Caco-2 (cell line): ENCODE data around the gene XKRX. TPM values are rescaled to one million over a fixed set of nuclear protein-coding genes. Genes with fewer than 3 reads are reported as not detected.

Experiments used
- BruUV-seq: library from RNA; stranded (reverse); fragments of 400-500 nt; replicated peaks from 2 replicates; lab custom pipeline; 2021; lab: Mats Ljungman, UMichigan
- CTCF ChIA-PET: fragments of 300-600 bp; sonication (Branson Sonifier 250); formaldehyde crosslinking; loops from one replicate; lab custom pipeline; 2022; ENCODE audit warnings: antibody characterized with exemption; lab: Charles Lee
- POLR2A ChIA-PET: fragments of 300-600 bp; sonication (Branson Sonifier 250); formaldehyde crosslinking; loops from one replicate; lab custom pipeline; 2022; ENCODE audit warnings: antibody characterized with exemption; lab: Charles Lee
- DNase-seq, 2 experiments: peaks; one replicate each; pipeline versions ENCODE4 v3.0.0 to v3.0.0-alpha.2; 2020 to 2022
- H3K27me3 ChIP-seq: replicated peaks from 2 replicates; pipeline ENCODE4 v1.6.0; 2011; ENCODE audit warnings: low read length; ENCODE audit not compliant: control insufficient read depth, insufficient read depth
- H3K36me3 ChIP-seq: 2 replicates; pipeline ENCODE4 v1.5.1; 2011; ENCODE audit warnings: low read length; ENCODE audit not compliant: control insufficient read depth, insufficient read depth
- H3K4me1 ChIP-seq: fragments of 250-450 bp; sonication (Bioruptor Pico); 2 replicates; pipeline ENCODE4 v1.5.1; 2020; ENCODE audit warnings: mild to moderate bottlenecking
- H3K4me3 ChIP-seq: 2 replicates; pipeline ENCODE4 v1.5.1; 2011; ENCODE audit warnings: low read depth, mild to moderate bottlenecking, control low read depth, low read length
- H3K9me3 ChIP-seq: fragments of 250-450 bp; sonication (Bioruptor Pico); 2 replicates; pipeline ENCODE4 v1.5.1; 2020; ENCODE audit warnings: mild to moderate bottlenecking, moderate library complexity
- H3K27ac Mint-ChIP-seq: one replicate; pipeline ENCODE4 v1.8.0; 2022; ENCODE audit warnings: mixed read lengths; ENCODE audit not compliant: unreplicated experiment
- H3K27me3 Mint-ChIP-seq: one replicate; pipeline ENCODE4 v1.8.0; 2022; ENCODE audit warnings: mixed read lengths; ENCODE audit not compliant: insufficient read depth, unreplicated experiment
- H3K36me3 Mint-ChIP-seq: one replicate; pipeline ENCODE4 v1.8.0; 2022; ENCODE audit warnings: mild to moderate bottlenecking, mixed read lengths; ENCODE audit not compliant: insufficient read depth, unreplicated experiment
- H3K4me1 Mint-ChIP-seq: one replicate; pipeline ENCODE4 v1.8.0; 2022; ENCODE audit warnings: low read depth, mixed read lengths; ENCODE audit not compliant: unreplicated experiment
- H3K4me3 Mint-ChIP-seq: one replicate; pipeline ENCODE4 v1.8.0; 2022; ENCODE audit warnings: mild to moderate bottlenecking, moderate library complexity, mixed read lengths; ENCODE audit not compliant: unreplicated experiment
- H3K9me3 Mint-ChIP-seq: one replicate; pipeline ENCODE4 v1.8.0; 2022; ENCODE audit warnings: mixed read lengths; ENCODE audit not compliant: unreplicated experiment
- CTCF ChIP-seq, 2 experiments: fragments of 200-600 bp in 1 of 2; IDR thresholded peaks; 1 replicate in 1 of 2; 2 replicates in 1 of 2; pipeline versions ENCODE4 v1.5.1 to v1.8.0; 2011 to 2022; ENCODE audit warnings: antibody characterized with exemption in 1 of 2, control low read depth in 1 of 2, inconsistent platforms in 1 of 2, low read depth in 1 of 2, low read length in 1 of 2, mild to moderate bottlenecking in 1 of 2, moderate library complexity in 1 of 2; ENCODE audit not compliant: insufficient read depth in 1 of 2, severe bottlenecking in 1 of 2, unreplicated experiment in 1 of 2
- intact Hi-C: fragments of 100-400 bp; cut with micrococcal nuclease; formaldehyde crosslinking; loops from one replicate; pipeline ENCODE4 v1.10.0; 2022; ENCODE audit not compliant: unreplicated experiment
- total RNA-seq: library from RNA; stranded (reverse); gene quantifications from 2 replicates; pipeline ENCODE4 v1.2.3, GENCODE V29; 2022

Gene XKRX
- total RNA-seq, 1 experiment from 2014 or later = 29.7 TPM

- no peak within 1 kb of the TSS for H3K4me3 Mint-ChIP-seq
- CTCF ChIA-PET = no interaction called here
Observed at GRCh38 chrX:100969408-100969807, 40.7 kb upstream of the XKRX start, which contains the start of gene ARL13A. Gene ARL13A, plus strand, starts transcription at chrX:100969708. Its CDS starts 3,982 bp downstream, at chrX:100973690.

GRCh38 chrX:100964362-100964761, 35.6 kb upstream of the XKRX start:
- ChIA-PET CTCF (no interaction called here), POLR2A (no interaction called here)
- no peak overlapping the region for H3K27ac Mint-ChIP-seq
- H3K27me3 Mint-ChIP-seq = no peaks in the 10 kb centered on the region
- H3K4me1 Mint-ChIP-seq = peaks cover 7% of the 10 kb centered on the region
- no peaks in the 10 kb centered on the region for H3K9me3 Mint-ChIP-seq
- no peak for TF ChIP-seq CTCF (IDR thresholded peaks at IDR 0.05; ENCODE audit: insufficient read depth in 1 of 2, low read depth in 1 of 2, low read length in 1 of 2, severe bottlenecking in 1 of 2, unreplicated experiment in 1 of 2)
- H3K4me3 ChIP-seq = no peak overlapping the region
- H3K36me3 Mint-ChIP-seq = no peaks in the 10 kb centered on the region
- no peak for DNase-seq
- no peaks in the 10 kb centered on the region for H3K9me3 ChIP-seq
- no peak overlapping the region for H3K4me3 Mint-ChIP-seq
- intact Hi-C loops = no loop called here
- H3K36me3 ChIP-seq = no peaks in the 10 kb centered on the region
- H3K27me3 ChIP-seq = no peaks in the 10 kb centered on the region
- H3K4me1 ChIP-seq = no peaks in the 10 kb centered on the region
- BruUV-seq = no TSS peak

More at GRCh38 chrX:100969408-100969807, 40.7 kb upstream of the XKRX start, which contains the start of gene ARL13A:
- no peaks in the 10 kb centered on the region for H3K27me3 Mint-ChIP-seq
- H3K4me1 Mint-ChIP-seq = peaks cover 2% of the 10 kb centered on the region
- no peaks in the 10 kb centered on the region for H3K9me3 Mint-ChIP-seq
- no peak for DNase-seq
- no peak for TF ChIP-seq CTCF (IDR thresholded peaks at IDR 0.05; ENCODE audit: insufficient read depth in 1 of 2, low read depth in 1 of 2, low read length in 1 of 2, severe bottlenecking in 1 of 2, unreplicated experiment in 1 of 2)
- H3K9me3 ChIP-seq = no peaks in the 10 kb centered on the region
- no peak within 1 kb of the TSS for H3K27ac Mint-ChIP-seq
- H3K4me3 ChIP-seq = no peak within 1 kb of the TSS
- H3K36me3 Mint-ChIP-seq = no peaks in the 10 kb centered on the region
- no peaks in the 10 kb centered on the region for H3K4me1 ChIP-seq
- H3K36me3 ChIP-seq = no peaks in the 10 kb centered on the region
- no peaks in the 10 kb centered on the region for H3K27me3 ChIP-seq
- POLR2A ChIA-PET = no interaction called here
- intact Hi-C loops = no loop called here
- no TSS peak for BruUV-seq

- ChIA-PET POLR2A (no interaction called here), CTCF (no interaction called here)
- H3K9me3 Mint-ChIP-seq = no peaks in the 10 kb centered on the region
- no peak overlapping the region for H3K4me3 ChIP-seq
- no TSS peak for BruUV-seq
- no peak for TF ChIP-seq CTCF (IDR thresholded peaks at IDR 0.05; ENCODE audit: insufficient read depth in 1 of 2, low read depth in 1 of 2, low read length in 1 of 2, severe bottlenecking in 1 of 2, unreplicated experiment in 1 of 2)
- no peaks in the 10 kb centered on the region for H3K4me1 ChIP-seq
- H3K4me3 Mint-ChIP-seq = no peak overlapping the region
- H3K27ac Mint-ChIP-seq = no peak overlapping the region
- H3K4me1 Mint-ChIP-seq = peaks cover 7% of the 10 kb centered on the region
- no peaks in the 10 kb centered on the region for H3K36me3 Mint-ChIP-seq
- H3K27me3 Mint-ChIP-seq = no peaks in the 10 kb centered on the region
- no peaks in the 10 kb centered on the region for H3K27me3 ChIP-seq
- no peaks in the 10 kb centered on the region for H3K36me3 ChIP-seq
- H3K9me3 ChIP-seq = no peaks in the 10 kb centered on the region
- intact Hi-C loops = no loop called here
- DNase-seq = no peak
Observed at GRCh38 chrX:100962811-100963210, 34.1 kb upstream of the XKRX start.
